Raji (cell line): ENCODE data around the gene CAMKK1.

Source experiments
- POLR2A ChIP-seq: IDR thresholded peaks from 2 replicates; pipeline ENCODE4 v1.6.1; 2011; ENCODE audit warnings: low read depth, low read length, control low read depth; ENCODE audit not compliant: insufficient read depth

CAMKK1 gene

DNA sequence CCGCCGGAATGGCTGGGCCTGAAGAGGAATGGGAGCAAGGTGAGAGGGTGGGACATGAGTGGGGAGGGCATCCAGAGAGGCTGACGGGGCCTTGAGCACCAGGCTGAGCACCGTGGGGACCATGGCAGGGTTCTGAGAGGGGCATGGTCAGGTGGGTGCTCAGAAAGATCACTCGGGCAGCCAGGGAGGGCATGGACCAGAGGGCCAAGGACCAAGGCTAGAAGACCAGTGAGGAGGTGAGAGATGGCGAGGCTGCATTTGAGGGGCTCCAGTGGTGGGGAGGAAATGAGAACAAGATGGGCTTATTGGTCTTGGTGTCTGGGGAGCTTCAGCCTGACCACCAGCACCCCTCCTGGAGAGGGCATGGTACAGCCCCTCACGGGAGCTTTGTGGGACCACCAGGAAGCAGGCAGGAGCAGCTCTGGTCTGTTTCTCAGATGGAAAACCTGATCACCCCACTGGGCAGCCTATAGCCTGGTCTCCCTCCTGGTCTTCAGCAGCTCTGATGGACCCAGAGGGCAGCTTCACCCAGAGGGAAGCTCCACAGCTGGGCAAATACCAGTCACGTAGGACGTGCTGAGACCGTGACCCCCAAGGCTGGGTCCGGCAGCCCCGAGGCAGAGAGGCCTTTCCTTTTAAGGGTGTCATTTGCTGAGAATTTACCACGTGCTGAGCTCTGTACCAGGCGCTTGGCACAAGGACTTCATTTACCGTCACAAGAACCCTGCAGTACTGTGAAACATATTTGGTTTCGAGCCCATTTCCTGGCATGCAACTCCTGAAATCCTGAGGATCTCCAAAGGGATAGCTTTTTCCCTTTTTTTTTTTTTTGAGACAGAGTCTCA, 35.4 kb downstream of the CAMKK1 start:
- no peak for TF ChIP-seq POLR2A

DNA sequence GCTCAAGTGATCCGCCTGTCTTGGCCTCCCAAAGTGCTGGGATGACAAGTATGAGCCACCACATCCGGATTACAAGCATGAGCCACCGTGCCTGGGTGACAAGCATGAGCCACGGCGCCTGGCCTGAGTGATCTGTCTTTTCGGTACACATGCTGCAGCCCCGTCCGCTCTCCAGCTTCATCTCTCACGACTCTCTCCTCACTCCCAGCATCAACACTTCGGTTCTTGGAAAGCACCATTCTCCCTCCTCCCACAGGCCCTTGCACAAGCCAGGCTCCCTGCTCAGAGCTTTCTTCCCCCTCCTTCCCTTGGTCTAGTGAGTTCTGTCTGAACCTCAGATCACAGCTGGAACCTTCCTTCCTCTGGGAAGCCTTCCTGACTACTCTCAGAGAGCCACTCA, 40.3 kb downstream of the CAMKK1 start:
- no peak for TF ChIP-seq POLR2A

DNA sequence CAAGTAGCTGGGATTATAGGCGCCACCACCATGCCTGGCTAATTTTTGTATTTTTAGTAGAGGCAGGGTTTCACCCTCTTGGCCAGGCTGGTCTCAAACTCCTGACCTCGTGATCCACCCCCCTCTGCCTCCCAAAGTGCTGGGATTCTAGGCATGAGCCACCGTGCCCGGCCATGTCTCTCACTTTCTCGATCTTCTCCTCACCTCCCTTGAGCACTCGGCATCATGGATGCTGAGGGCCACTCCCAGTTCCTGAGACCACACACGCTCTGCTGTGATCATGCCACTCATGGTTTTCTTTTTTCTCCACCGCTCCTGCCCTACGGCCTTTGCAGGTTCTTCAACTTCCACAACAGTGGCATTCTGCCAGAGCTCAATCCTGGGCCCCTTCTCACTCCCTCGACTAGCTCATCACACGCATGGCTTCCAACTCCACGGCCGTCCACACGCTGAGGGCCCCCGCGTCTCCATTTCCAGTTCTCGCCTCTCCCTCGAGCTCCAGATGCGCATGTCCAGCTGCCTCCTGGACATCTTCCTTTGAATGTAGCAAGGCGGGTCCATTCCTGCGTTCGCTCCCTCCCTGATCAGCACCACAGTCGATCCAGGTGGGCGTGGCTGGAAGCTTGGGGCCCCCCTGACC, 41.3 kb downstream of the CAMKK1 start:
- no peak for TF ChIP-seq POLR2A

DNA sequence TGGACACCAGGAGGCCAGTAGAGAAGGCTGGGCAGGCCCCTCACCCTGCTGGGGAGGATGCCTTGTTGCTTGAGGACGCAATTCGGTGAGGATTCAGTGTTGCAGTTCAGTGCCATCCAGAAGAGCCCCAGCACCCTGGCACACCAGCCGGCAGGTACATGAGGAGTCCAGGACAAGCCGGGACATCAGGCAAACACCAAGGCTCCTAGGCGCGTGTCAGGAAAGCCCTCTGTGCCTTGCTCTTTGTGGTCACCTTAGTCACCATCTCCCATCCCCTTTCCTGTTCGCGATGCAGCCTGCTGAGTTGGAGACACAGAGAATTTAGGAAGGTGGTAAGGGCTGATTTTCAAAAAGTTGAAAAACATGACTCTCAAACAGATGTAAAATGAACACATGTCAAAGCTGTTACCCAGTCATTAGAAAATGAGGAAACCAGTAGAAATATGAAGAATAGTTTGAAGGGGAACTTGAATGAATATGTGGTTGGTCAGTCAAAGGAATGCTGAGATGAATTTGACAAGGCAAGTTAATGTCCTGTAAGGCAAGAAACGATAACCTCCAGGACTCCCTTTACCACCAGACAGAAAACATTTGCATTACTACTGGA, 44.5 kb downstream of the CAMKK1 start:
- no peak for TF ChIP-seq POLR2A

DNA sequence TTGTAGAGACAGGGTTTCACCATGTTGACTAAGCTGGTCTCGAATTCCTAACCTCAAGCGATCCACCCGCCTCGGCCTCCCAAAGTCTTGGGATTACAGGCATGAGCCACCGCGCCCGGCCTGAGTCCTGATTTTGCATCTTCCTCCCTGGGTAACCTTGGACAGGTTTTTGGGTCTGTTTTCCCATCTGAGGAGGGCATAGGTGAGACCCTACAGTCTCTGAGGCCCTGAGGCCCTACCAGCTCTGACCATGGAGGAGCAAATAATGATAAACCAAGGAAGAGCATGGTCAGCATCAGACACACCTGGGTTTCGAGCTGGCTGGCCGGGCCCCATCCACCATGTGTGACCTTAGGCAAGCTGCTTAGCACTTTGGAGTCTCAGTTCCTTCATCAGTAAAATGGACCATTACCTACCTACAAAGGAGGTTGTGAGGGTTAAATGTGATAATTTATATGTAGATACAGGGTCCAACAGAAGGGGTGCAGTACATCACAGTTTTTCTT, 45.6 kb downstream of the CAMKK1 start:
- TF ChIP-seq POLR2A = no peak

DNA sequence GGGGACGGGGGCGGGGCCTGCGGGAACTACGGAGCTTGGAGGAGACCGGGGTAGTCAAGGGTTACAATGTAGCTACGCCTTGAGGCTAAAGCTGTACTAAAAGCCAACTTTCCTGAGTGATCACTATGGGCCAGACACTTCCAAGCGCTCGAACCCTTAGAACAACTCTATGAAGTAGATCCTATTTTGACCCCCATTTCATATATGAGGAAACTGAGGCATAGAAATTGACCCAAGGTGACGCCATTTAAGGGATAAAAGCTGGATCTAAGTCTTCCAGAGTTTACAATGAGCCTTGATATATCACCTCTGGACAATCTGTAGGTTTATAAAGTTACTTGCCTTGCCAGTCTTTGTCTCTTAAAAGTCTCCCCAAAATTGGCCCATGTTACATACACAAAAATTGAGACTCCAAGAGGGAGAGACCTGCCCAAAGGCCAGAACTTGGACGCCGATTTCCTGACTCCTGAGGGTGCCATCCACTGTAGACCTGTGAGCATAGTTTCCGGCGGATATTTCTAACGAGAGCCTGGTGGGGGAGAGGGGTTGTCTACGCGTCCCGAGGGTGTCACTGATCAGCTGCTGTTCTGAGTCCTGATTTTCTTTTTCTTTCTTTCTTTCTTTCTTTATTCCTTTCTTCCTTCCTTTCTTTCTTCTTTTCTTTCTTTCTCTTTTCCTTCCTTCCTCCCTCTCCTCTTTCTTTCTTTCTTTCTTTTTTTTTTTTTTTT, 46.3 kb downstream of the CAMKK1 start:
- TF ChIP-seq POLR2A = no peak

DNA sequence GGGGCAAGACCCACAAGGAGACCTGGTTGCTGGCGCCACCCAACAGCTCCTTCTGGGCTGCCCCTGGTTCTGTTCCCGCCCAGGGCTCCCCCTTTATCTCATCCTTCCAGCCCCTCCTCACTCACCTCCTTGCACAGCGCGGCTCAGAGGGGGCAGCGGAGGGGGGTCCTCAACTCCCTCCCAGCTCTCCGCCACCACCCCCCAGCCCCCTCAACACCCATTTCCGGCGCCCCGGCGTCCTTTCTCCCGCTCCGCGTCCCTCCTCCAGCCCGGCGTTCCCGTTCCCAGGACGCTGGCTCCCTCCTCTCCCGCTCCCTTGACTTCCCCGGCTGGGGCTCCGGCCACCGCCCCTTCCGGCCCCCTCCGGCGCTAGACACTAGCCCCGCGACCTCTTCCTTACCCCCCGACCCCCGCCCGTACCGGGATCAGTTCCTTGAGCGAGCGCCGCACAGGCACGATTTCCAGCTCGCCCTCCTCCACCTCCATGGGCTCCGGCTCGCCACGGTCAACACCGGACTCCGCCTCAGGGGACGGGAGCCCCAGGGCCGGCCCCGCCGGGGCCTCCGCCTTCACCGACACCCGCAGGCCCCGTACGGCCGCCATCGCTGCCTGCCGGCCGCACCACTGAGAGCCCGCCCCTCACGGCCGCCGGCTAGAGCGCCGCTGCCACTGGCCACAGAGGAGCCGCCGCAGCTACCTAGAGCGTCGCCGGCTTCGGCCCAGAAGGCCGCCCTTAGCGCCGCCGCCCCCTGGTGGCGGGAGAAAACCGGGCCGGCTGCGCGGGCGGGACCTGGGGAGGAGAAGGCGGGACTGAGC, 47.0 kb downstream of the CAMKK1 start, which contains the start of gene NCBP3:
Gene NCBP3, minus strand, starts transcription at position 626 of the 816 bp plus-strand sequence. Its CDS starts 23 bp downstream, at position 603.
- peak; percentile 84 for TF ChIP-seq POLR2A

DNA sequence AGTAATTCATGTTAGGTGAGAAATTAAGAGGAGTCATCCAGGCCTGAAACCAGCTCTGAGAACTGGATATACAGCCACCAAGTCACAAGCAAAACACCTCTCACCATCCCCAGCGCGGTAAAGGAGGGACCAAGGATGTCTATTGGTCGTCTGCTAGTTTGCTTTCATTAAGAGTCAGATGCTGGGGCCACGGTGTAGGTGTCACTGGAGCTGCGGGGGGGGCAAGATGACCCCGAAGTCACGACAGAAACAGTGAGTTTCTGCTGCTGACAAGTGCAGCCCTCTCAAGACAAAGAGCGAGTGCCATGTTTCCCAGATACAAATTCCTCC, 47.6 kb downstream of the CAMKK1 start:
- no peak for TF ChIP-seq POLR2A

DNA sequence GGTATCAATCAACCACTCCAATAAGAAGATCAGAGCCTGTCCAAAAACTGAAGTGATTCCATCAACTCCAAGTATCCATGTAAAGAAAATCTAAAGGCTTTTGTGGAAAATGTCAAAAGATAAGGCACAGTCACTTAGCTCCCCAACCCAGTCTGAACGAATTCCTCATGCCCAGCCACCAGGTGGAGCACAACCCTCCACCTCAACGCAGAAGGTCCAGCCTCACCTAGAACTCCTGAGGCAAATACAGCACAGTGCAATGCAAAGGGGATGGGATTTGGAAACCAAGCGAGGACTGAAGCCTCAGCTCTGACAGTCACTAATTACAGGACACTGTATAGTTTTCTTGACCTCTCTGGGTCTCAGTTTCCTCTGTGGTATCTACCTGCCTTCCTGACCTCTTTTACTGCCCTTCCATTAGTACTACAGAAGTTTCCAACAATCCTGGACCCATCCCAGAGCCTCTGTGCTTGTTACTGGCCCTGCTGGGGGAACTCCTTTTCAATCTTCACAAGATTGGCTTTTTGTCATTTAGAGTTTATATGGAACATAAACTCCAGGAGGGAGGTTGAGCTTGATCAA, 48.8 kb downstream of the CAMKK1 start:
- no peak for TF ChIP-seq POLR2A

DNA sequence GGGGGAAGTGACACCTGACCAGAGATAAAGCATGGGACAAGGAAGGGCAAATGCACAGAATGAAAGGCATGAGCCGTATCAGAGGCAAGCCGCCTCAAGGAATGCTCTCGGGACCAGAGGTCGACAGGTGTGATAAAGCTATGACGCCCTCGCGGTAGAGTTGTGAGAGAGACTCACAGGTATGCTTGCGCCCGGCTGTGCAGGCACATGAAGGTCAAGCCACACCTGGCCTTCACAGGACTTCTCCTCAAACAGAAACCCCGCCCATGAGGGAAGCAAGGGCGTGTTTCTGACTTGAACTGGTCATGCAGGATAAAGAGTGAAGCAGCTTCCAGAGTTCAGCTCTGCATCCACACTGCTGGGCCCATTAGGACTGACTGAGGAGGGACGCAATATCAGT, 54.6 kb downstream of the CAMKK1 start:
- no peak for TF ChIP-seq POLR2A

DNA sequence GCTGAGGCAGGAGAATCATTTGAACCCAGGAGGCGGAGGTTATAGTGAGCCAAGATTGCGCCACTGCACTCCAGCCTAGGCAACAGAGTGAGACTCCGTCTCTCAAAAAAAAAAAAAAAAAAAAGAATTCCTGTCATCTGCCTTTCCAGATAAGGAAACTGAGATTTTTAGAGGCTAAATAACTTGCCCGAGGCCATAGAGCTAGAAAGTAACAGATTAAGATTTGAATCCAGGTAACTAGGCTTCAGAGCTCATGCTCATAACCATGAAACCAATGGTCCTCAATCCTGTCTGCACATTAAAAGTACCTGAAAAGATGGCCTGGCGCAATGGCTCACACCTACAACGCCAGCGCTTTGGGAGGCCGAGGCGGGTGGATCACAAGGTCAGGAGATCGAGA, 56.3 kb downstream of the CAMKK1 start:
- no peak for TF ChIP-seq POLR2A

DNA sequence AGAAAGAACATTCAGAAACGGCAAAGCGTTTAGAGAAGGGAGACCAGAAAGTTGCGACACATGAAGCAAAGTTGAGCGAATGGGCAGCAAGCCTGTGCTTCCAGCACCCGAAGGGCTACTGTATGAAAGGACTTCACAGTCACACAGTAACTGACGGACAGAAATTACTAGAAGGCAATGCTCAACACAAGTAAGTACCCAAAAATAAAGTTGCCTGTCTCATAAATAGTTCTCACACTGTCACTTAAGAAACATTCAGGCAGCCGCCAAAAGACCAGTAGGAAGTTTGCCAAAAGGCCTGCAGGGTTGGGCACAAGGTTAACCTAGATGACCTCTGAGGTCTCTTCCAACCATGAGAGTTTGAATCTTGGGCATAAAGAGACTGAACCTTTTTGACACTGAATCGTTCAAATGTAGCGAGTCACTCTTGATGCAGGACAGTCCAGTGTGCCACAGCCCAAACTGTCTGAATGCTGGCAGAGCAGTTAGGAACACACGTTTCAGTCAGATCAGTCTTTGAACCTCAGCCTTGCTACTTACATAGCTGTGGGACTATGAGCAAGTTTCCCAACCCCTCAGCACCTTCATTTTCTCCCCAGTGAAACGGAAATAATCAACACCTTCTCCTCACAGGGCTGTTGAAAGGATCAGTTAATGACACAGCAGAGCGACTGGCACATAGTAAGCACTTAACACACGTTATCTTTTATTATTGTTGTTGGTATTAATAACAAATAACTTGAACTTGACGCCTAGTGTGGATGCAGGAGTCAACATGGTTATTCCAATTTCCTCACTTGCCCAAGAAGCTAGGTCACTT, 57.2 kb downstream of the CAMKK1 start:
- no peak for TF ChIP-seq POLR2A

DNA sequence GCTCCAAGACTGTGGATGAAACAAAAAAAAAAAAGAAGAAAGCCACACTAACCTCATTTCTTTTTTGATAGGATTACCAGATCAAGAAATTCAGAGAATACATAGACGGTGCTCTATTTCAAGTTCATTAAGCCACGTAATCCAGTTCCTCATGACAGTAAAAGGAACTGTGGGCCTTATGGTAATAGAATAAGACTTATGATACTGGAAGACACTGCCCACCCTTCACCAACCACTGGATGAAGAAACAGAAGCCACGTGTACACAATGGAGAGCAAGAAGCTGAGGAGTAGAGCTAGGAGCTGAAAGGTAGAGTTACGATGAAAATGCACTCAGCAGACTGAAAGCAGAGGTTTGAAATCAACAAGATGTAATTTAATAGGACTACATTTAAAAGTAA, 58.0 kb downstream of the CAMKK1 start:
- TF ChIP-seq POLR2A = no peak
